Measurements from ENCODE around the gene RBM39. TPM values are rescaled to one million over a fixed set of nuclear protein-coding genes. Genes with fewer than 3 reads are reported as not detected.

The RBM39 gene
- total RNA-seq, 2 donors from 2014 or later: 276 to 332 TPM

DNA sequence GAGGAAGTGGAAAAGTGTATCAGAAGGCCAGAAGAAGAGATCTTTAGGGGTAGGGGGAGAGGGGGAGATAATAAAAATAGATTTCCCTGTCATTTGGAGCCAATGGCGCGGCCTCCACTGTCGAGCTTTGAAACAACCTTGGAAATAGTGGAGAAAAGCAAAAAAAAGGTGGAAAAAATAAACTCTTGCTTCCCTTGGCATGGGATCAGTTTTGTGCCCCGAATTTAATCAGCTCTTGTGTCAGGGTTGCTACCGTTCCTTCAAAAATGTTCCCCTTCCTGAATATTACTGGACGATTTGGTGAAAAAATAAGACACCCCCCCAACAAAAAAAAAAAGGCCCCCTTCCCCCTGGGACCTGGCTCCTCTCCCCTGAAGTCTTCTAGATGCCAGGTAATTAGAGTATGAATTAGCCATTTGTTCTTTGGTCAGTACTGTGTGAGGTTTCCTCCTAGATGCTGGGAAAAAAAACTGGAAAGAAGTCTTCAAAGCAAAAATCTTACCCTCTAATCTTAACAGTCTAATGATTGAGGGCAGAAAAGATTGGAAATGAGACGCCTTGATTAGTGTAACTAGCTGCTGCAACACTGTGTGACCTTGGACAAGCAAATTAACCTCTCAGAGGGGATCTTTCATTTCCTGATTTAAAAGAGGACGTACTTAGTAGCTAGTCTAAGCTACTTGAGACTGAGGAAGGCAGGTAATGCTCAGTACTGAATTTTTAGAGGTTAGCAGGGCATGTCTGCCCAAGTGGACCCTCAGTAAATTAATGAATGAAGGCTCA is 872 bp upstream of the RBM39 start:
- 0 to 6% methylated on average over 6 to 8 of the region's 8 CpGs for WGBS, 2 experiments (ENCODE audit: insufficient coverage in 1 of 2, insufficient read length in 1 of 2)
- peak overlapping the region; percentile 100 for H3K4me3 Mint-ChIP-seq
- Histone ChIP-seq H3K4me1 (ENCODE audit: control insufficient read depth, insufficient read depth, low read length) (no peaks in the 10 kb centered on the region), H3K4me3 (ENCODE audit: low read length) (peak overlapping the region; percentile 92), H3K27me3 (ENCODE audit: control insufficient read depth, insufficient read depth, low read length, poor library complexity, severe bottlenecking) (no peaks in the 10 kb centered on the region), H3K9ac (ENCODE audit: extremely low read depth, low read length, poor library complexity, severe bottlenecking) (peak overlapping the region; percentile 95), H3K36me3 (ENCODE audit: control insufficient read depth, insufficient read depth, low read length) (peaks cover 28% of the 10 kb centered on the region), H3K27ac (ENCODE audit: low read depth, low read length) (peak overlapping the region; percentile 87), H3K9me3 (ENCODE audit: control insufficient read depth, low read length) (no peaks in the 10 kb centered on the region)
- H3K27ac Mint-ChIP-seq: peak overlapping the region; percentile 100
- TF ChIP-seq, protein P1, sequence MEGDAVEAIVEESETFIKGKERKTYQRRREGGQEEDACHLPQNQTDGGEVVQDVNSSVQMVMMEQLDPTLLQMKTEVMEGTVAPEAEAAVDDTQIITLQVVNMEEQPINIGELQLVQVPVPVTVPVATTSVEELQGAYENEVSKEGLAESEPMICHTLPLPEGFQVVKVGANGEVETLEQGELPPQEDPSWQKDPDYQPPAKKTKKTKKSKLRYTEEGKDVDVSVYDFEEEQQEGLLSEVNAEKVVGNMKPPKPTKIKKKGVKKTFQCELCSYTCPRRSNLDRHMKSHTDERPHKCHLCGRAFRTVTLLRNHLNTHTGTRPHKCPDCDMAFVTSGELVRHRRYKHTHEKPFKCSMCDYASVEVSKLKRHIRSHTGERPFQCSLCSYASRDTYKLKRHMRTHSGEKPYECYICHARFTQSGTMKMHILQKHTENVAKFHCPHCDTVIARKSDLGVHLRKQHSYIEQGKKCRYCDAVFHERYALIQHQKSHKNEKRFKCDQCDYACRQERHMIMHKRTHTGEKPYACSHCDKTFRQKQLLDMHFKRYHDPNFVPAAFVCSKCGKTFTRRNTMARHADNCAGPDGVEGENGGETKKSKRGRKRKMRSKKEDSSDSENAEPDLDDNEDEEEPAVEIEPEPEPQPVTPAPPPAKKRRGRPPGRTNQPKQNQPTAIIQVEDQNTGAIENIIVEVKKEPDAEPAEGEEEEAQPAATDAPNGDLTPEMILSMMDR (conservative IDR thresholded peaks at IDR 0.05): no peak
- peak; percentile 30 for DNase-seq
- peaks cover 33% of the 10 kb centered on the region for H3K36me3 Mint-ChIP-seq (ENCODE audit: low read depth)
- H3K4me1 Mint-ChIP-seq: peaks cover 18% of the 10 kb centered on the region
- H3K9me3 Mint-ChIP-seq: no peaks in the 10 kb centered on the region
- no peaks in the 10 kb centered on the region for H3K27me3 Mint-ChIP-seq (ENCODE audit: insufficient read depth)

DNA sequence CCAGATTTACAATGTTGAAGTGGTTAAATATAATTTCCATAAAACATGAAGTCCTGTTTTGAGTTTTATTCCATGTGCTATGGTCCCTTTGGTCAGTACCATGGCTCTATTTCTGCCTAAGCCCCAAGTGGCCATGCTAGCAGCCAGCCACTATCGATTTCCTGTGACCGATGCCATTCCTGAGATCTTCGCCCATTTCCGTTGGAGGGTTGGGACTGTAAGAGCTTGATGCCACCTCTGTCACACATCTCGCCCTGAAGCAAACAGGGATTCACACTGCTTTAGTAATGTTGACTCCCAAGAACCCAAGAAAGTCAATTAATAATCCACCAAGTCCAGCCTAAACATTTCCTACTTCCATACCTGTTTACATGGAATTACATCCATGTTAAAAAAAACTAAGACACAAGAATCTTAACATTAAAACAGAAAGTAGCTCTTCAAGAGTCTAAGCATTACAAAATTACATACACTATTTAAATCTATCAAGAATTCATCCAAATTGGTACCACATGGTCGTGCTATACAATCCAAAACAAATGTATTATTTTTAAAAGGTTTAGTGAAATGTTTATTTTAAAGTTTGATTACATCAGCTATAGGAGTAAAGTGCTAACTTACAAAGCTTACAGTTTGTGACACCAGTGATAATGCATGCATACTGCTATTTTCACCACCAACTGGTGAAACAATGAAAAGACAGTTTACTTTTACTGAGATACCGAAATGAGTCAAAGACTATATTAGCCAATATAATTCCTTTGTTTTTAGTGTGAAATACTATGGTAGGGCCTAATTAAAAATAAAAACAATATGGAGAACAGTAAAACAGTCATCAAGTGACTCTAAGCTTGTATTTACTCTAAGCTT is 2.5 kb downstream of the RBM39 start:
- WGBS, 2 experiments (ENCODE audit: insufficient coverage in 1 of 2, insufficient read length in 1 of 2): 97 to 100% methylated on average over 5 to 6 of the region's 7 CpGs
- H3K27me3 ChIP-seq (ENCODE audit: control insufficient read depth, insufficient read depth, low read length, poor library complexity, severe bottlenecking): no peaks in the 10 kb centered on the region
- DNase-seq: peak; percentile 45
- Mint-ChIP-seq H3K9me3 (no peaks in the 10 kb centered on the region), H3K27ac (peak overlapping the region; percentile 78), H3K36me3 (ENCODE audit: low read depth) (peaks cover 59% of the 10 kb centered on the region), H3K4me1 (peaks cover 27% of the 10 kb centered on the region), H3K4me3 (peak overlapping the region; percentile 100), H3K27me3 (ENCODE audit: insufficient read depth) (no peaks in the 10 kb centered on the region)
- TF ChIP-seq, protein P1 (conservative IDR thresholded peaks at IDR 0.05): peak; percentile 49
- no peaks in the 10 kb centered on the region for H3K4me1 ChIP-seq (ENCODE audit: control insufficient read depth, insufficient read depth, low read length)
- H3K9ac ChIP-seq (ENCODE audit: extremely low read depth, low read length, poor library complexity, severe bottlenecking): peak overlapping the region; percentile 100
- H3K9me3 ChIP-seq (ENCODE audit: control insufficient read depth, low read length): no peaks in the 10 kb centered on the region
- H3K4me3 ChIP-seq (ENCODE audit: low read length): peak overlapping the region; percentile 99
- peaks cover 61% of the 10 kb centered on the region for H3K36me3 ChIP-seq (ENCODE audit: control insufficient read depth, insufficient read depth, low read length)
- no peak overlapping the region for H3K27ac ChIP-seq (ENCODE audit: low read depth, low read length)

GRCh38 chr20:35738410-35739179 is 3.5 kb downstream of the RBM39 start:
- Histone ChIP-seq H3K9ac (ENCODE audit: extremely low read depth, low read length, poor library complexity, severe bottlenecking) (no peak overlapping the region), H3K4me1 (ENCODE audit: control insufficient read depth, insufficient read depth, low read length) (no peaks in the 10 kb centered on the region), H3K27ac (ENCODE audit: low read depth, low read length) (no peak overlapping the region), H3K27me3 (ENCODE audit: control insufficient read depth, insufficient read depth, low read length, poor library complexity, severe bottlenecking) (no peaks in the 10 kb centered on the region), H3K36me3 (ENCODE audit: control insufficient read depth, insufficient read depth, low read length) (peaks cover 71% of the 10 kb centered on the region), H3K9me3 (ENCODE audit: control insufficient read depth, low read length) (no peaks in the 10 kb centered on the region), H3K4me3 (ENCODE audit: low read length) (peak overlapping the region; percentile 99)
- peak overlapping the region; percentile 32 for H3K4me3 Mint-ChIP-seq
- no peaks in the 10 kb centered on the region for H3K27me3 Mint-ChIP-seq (ENCODE audit: insufficient read depth)
- H3K4me1 Mint-ChIP-seq: peaks cover 30% of the 10 kb centered on the region
- no peak overlapping the region for H3K27ac Mint-ChIP-seq
- no peaks in the 10 kb centered on the region for H3K9me3 Mint-ChIP-seq
- peaks cover 68% of the 10 kb centered on the region for H3K36me3 Mint-ChIP-seq (ENCODE audit: low read depth)
- DNase-seq: no peak
- TF ChIP-seq, protein P1 (conservative IDR thresholded peaks at IDR 0.05): no peak
- 85 to 97% methylated on average over 3 of the region's 4 CpGs for WGBS, 2 experiments (ENCODE audit: insufficient coverage in 1 of 2, insufficient read length in 1 of 2)

All from endodermal cell (in vitro differentiated cells).